IMR-90 (cell line): ENCODE results near the gene PPP6R3. TPM values are rescaled to one million over a fixed set of nuclear protein-coding genes. Genes with fewer than 3 reads are reported as not detected.
A peak's percentile ranks its signal among the peaks of the same experiment; 100 is the strongest.

ENCODE experiments used
- ATAC-seq: fragments of 200-7000 bp; cut with Tn5 transposase; 2 replicates; pipeline ENCODE4 v1.9.1; 2020; ENCODE audit warnings: low read depth, mild to moderate bottlenecking, moderate library complexity
- BruUV-seq: library from RNA; stranded (reverse); fragments of 400-500 nt; replicated peaks from 2 replicates; lab custom pipeline; 2021; lab: Mats Ljungman, UMichigan
- CTCF ChIA-PET: fragments of 300-600 bp; formaldehyde crosslinking; extraction: SDS; loops from one replicate; lab custom pipeline; 2021; ENCODE audit warnings: antibody characterized with exemption; lab: Yijun Ruan, JAX
- POLR2A ChIA-PET: fragments of 300-600 bp; sonication (Branson Sonifier 250); formaldehyde crosslinking; loops from one replicate; lab custom pipeline; 2022; ENCODE audit warnings: antibody characterized with exemption; ENCODE audit not compliant: unreplicated experiment; lab: Charles Lee
- DNase-seq: peaks from one replicate; pipeline ENCODE4 v3.0.0; 2013
- H2AFZ ChIP-seq: replicated peaks from 2 replicates; pipeline ENCODE3; 2013; ENCODE audit warnings: low read length, mild to moderate bottlenecking; ENCODE audit not compliant: poor library complexity
- H2AK5ac ChIP-seq: 2 replicates; pipeline ENCODE4 v1.6.1; 2013; ENCODE audit warnings: low read depth, low read length, inconsistent platforms
- H2AK9ac ChIP-seq: replicated peaks from 2 replicates; pipeline ENCODE3; 2013; ENCODE audit warnings: mild to moderate bottlenecking, low read depth, low read length, moderate library complexity; ENCODE audit not compliant: poor library complexity
- H2BK120ac ChIP-seq: 2 replicates; pipeline ENCODE4 v1.6.1; 2013; ENCODE audit warnings: low read depth, low read length, inconsistent platforms
- H2BK15ac ChIP-seq: 3 replicates; pipeline ENCODE4 v1.6.1; 2013; ENCODE audit warnings: low read depth, low read length, inconsistent platforms
- H2BK20ac ChIP-seq: 2 replicates; pipeline ENCODE4 v1.6.1; 2013; ENCODE audit warnings: low read depth, mild to moderate bottlenecking, inconsistent platforms, low read length, moderate library complexity
- H2BK5ac ChIP-seq: 2 replicates; pipeline ENCODE4 v1.6.1; 2013; ENCODE audit warnings: mild to moderate bottlenecking, low read depth, low read length, inconsistent platforms; ENCODE audit not compliant: poor library complexity, severe bottlenecking
- H3K14ac ChIP-seq: replicated peaks from 2 replicates; pipeline ENCODE4 v1.6.1; 2013; ENCODE audit warnings: low read depth, low read length, inconsistent platforms
- H3K18ac ChIP-seq: 2 replicates; pipeline ENCODE4 v1.6.1; 2013; ENCODE audit warnings: low read depth, low read length, control low read depth
- H3K23ac ChIP-seq: 2 replicates; pipeline ENCODE4 v1.6.1; 2013; ENCODE audit warnings: low read depth, low read length, inconsistent platforms
- H3K27ac ChIP-seq: 2 replicates; pipeline ENCODE4 v1.5.1; 2013; ENCODE audit warnings: mild to moderate bottlenecking, control low read depth, low read length; ENCODE audit not compliant: insufficient read depth
- H3K27me3 ChIP-seq: 2 replicates; pipeline ENCODE4 v1.6.1; 2013; ENCODE audit warnings: low read length; ENCODE audit not compliant: control insufficient read depth, insufficient read depth
- H3K36me3 ChIP-seq: 2 replicates; pipeline ENCODE4 v1.6.1; 2013; ENCODE audit warnings: low read length, mixed read lengths; ENCODE audit not compliant: control insufficient read depth, insufficient read depth
- H3K4ac ChIP-seq: 2 replicates; pipeline ENCODE4 v1.6.1; 2013; ENCODE audit warnings: low read depth, low read length, inconsistent platforms
- H3K4me1 ChIP-seq: 2 replicates; pipeline ENCODE4 v1.6.1; 2013; ENCODE audit warnings: low read length, mixed read lengths; ENCODE audit not compliant: control insufficient read depth, insufficient read depth
- H3K4me2 ChIP-seq: 2 replicates; pipeline ENCODE4 v1.6.1; 2013; ENCODE audit warnings: low read depth, mild to moderate bottlenecking, control low read depth, low read length, moderate library complexity
- H3K4me3 ChIP-seq: 2 replicates; pipeline ENCODE4 v1.5.1; 2013; ENCODE audit warnings: low read depth, mild to moderate bottlenecking, control low read depth, low read length, moderate library complexity; ENCODE audit not compliant: insufficient read depth
- H3K56ac ChIP-seq: 2 replicates; pipeline ENCODE4 v1.6.1; 2013; ENCODE audit warnings: low read length, inconsistent platforms; ENCODE audit not compliant: insufficient read depth; ENCODE audit errors: extremely low read depth
- H3K79me1 ChIP-seq, 2 experiments: 2 replicates each; pipeline ENCODE4 v1.6.1; 2013; ENCODE audit warnings: low read length in 2 of 2, inconsistent platforms in 1 of 2, low read depth in 1 of 2
- H3K9ac ChIP-seq: 2 replicates; pipeline ENCODE4 v1.6.1; 2013; ENCODE audit warnings: low read depth, low read length, control low read depth
- H3K9me1 ChIP-seq: 2 replicates; pipeline ENCODE4 v1.6.1; 2013; ENCODE audit warnings: low read length, inconsistent platforms; ENCODE audit not compliant: insufficient read depth
- H3K9me3 ChIP-seq: 2 replicates; pipeline ENCODE4 v1.6.1; 2013; ENCODE audit warnings: low read length; ENCODE audit not compliant: control insufficient read depth, insufficient read depth
- H4K20me1 ChIP-seq: 2 replicates; pipeline ENCODE4 v1.6.1; 2013; ENCODE audit warnings: low read length, inconsistent platforms; ENCODE audit not compliant: insufficient read depth
- H4K5ac ChIP-seq: 2 replicates; pipeline ENCODE4 v1.6.1; 2013; ENCODE audit warnings: mild to moderate bottlenecking, low read depth, low read length, control low read depth
- H4K8ac ChIP-seq, 2 experiments: 2 replicates each; pipeline ENCODE4 v1.6.1; 2013; ENCODE audit warnings: low read depth in 2 of 2, low read length in 2 of 2, control low read depth in 1 of 2, inconsistent platforms in 1 of 2
- H4K91ac ChIP-seq: 2 replicates; pipeline ENCODE4 v1.6.1; 2013; ENCODE audit warnings: low read depth, low read length, inconsistent platforms; ENCODE audit not compliant: insufficient read depth
- BHLHE40 ChIP-seq: fragments of 150-350 bp; IDR thresholded peaks from 2 replicates; pipeline ENCODE4 v1.6.1; 2016; ENCODE audit warnings: mild to moderate bottlenecking, low read depth, low read length
- CEBPB ChIP-seq: IDR thresholded peaks from 2 replicates; pipeline ENCODE4 v1.6.1; 2012; ENCODE audit warnings: low read depth, low read length, improper control_type of control experiment
- CHD1 ChIP-seq: IDR thresholded peaks from 2 replicates; pipeline ENCODE4 v1.6.1; 2012; ENCODE audit warnings: low read depth, low read length, improper control_type of control experiment
- FOS ChIP-seq: fragments of 150-350 bp; IDR thresholded peaks from 2 replicates; pipeline ENCODE4 v1.6.1; 2016; ENCODE audit warnings: low read depth, low read length
- MAFK ChIP-seq: IDR thresholded peaks from 2 replicates; pipeline ENCODE4 v1.6.1; 2012; ENCODE audit warnings: low read depth, low read length, improper control_type of control experiment
- MAZ ChIP-seq: IDR thresholded peaks from 2 replicates; pipeline ENCODE4 v1.6.1; 2012; ENCODE audit warnings: low read depth, mild to moderate bottlenecking, low read length, improper control_type of control experiment, moderate library complexity, borderline replicate concordance
- MXI1 ChIP-seq: IDR thresholded peaks from 2 replicates; pipeline ENCODE4 v1.6.1; 2012; ENCODE audit warnings: low read depth, mild to moderate bottlenecking, low read length, moderate library complexity, borderline replicate concordance
- NFE2L2 ChIP-seq: fragments of 150-350 bp; IDR thresholded peaks from 2 replicates; pipeline ENCODE4 v1.6.1; 2016; ENCODE audit warnings: low read depth, mild to moderate bottlenecking, low read length
- POLR2A ChIP-seq: IDR thresholded peaks from 2 replicates; pipeline ENCODE4 v1.6.1; 2012; ENCODE audit warnings: mild to moderate bottlenecking, low read depth, low read length
- RAD21 ChIP-seq: IDR thresholded peaks from 2 replicates; pipeline ENCODE4 v1.6.1; 2012; ENCODE audit warnings: low read length, improper control_type of control experiment
- RCOR1 ChIP-seq: IDR thresholded peaks from 2 replicates; pipeline ENCODE4 v1.6.1; 2012; ENCODE audit warnings: mild to moderate bottlenecking, low read length, improper control_type of control experiment; ENCODE audit not compliant: insufficient replicate concordance
- RFX5 ChIP-seq: IDR thresholded peaks from 2 replicates; pipeline ENCODE4 v1.8.0; 2012; ENCODE audit warnings: low read depth, mild to moderate bottlenecking, low read length, moderate library complexity
- SMC3 ChIP-seq: fragments of 150-350 bp; IDR thresholded peaks from 2 replicates; pipeline ENCODE4 v1.6.1; 2016; ENCODE audit warnings: low read depth, mild to moderate bottlenecking, antibody characterized with exemption, low read length, moderate library complexity
- WGBS, 2 experiments: methylation state at CpG; one replicate each; pipeline versions ENCODE4 v1.1.5 to v1.1.7; 2013; ENCODE audit warnings: missing lambda C conversion rate in 2 of 2; ENCODE audit not compliant: insufficient read length in 1 of 2; ENCODE audit errors: extremely low coverage in 2 of 2; 5-methylcytosine and 5-hydroxymethylcytosine counted together
- dilution Hi-C: fragments of 300-500 bp; cut with HindIII; formaldehyde crosslinking; loops from one replicate; pipeline ENCODE4 v1.14.3; 2018; ENCODE audit warnings: low sequenced_read_pairs; ENCODE audit not compliant: unreplicated experiment
- in situ Hi-C: fragments of 300-500 bp; cut with MboI; formaldehyde crosslinking; loops from 3 replicates; pipeline ENCODE4 v1.14.3; 2019; ENCODE audit warnings: low sequenced_read_pairs, inconsistent platforms, mixed read lengths
- intact Hi-C: fragments of 100-400 bp; cut with micrococcal nuclease; formaldehyde crosslinking; loops from 2 replicates; pipeline ENCODE4 v1.10.0; 2022
- polyA plus RNA-seq, 3 experiments: library from polyadenylated mRNA; depleted of rRNA; stranded (reverse); fragments of >200 nt; gene quantifications; 2 replicates each; pipeline ENCODE4 v1.2.3, GENCODE V29; 2012; ENCODE audit warnings: low replicate concordance in 1 of 3
- total RNA-seq: library from RNA; depleted of rRNA; stranded (reverse); fragments of >200 nt; gene quantifications from 2 replicates; pipeline ENCODE4 v1.2.3, GENCODE V29; 2012
- TF ChIP-seq, protein P1 (sequence below): fragments of 150-350 bp; IDR thresholded peaks from 2 replicates; pipeline ENCODE4 v1.6.1; 2017; ENCODE audit warnings: mild to moderate bottlenecking, antibody characterized with exemption, low read length, low read depth
- TF ChIP-seq, protein P2 (sequence below): fragments of 150-350 bp; IDR thresholded peaks from 2 replicates; pipeline ENCODE4 v1.6.1; 2016; ENCODE audit warnings: low read depth, mild to moderate bottlenecking, low read length, moderate library complexity, borderline replicate concordance
- TF ChIP-seq, protein P3 (sequence below): conservative IDR thresholded peaks from 2 replicates; pipeline ENCODE4 v1.5.1; 2012; ENCODE audit warnings: mild to moderate bottlenecking, low read depth, low read length, improper control_type of control experiment

The PPP6R3 gene
- total and polyA plus RNA-seq, 2 of the 4 experiments (the other 2 are of a cell fraction) = 29.0 to 123 TPM

DNA sequence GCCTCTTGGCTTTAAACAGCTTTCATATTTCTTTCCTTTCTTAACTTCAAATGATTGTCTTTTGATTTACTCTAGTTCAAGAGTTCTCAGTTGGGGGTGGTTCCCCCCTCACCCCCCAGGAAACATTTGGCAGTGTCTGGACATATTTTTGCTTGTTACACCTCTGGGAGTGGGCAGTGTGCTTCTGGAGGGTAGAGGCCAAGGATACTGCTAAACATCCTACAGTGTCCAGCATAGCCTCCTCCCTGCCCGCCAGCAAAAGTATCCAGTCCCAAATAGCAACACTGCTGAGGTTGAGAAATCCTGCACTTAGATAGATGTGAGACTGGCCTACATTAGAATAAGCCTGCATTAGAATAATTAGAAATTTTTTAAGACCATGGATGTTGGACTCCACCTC lies 3.2 kb downstream of the PPP6R3 start:
- Histone ChIP-seq H2AFZ (no peak overlapping the region), H4K8ac (no peak overlapping the region), H3K4me3 (no peak overlapping the region), H3K36me3 (peaks cover 2% of the 10 kb centered on the region; the same call in 1 of the 2 replicates), H3K14ac (no peak overlapping the region), H3K23ac (no peak overlapping the region), H3K9ac (no peak overlapping the region), H3K4me1 (peaks cover 11% of the 10 kb centered on the region), H3K9me3 (no peaks in the 10 kb centered on the region), H2AK5ac (no peak overlapping the region), H4K5ac (no peak overlapping the region), H3K79me1 (peaks cover 0 to 49% of the 10 kb centered on the region in 2 experiments; a peak in 2 of 4 replicates), H2BK15ac (no peak overlapping the region), H2BK120ac (no peak overlapping the region), H4K20me1 (peaks cover 75% of the 10 kb centered on the region), H3K27me3 (no peaks in the 10 kb centered on the region), H2BK20ac (no peak overlapping the region), H2AK9ac (no peak overlapping the region), H3K4ac (no peak overlapping the region), H3K27ac (no peak overlapping the region), H3K9me1 (peaks cover 16% of the 10 kb centered on the region), H4K91ac (no peak overlapping the region), H3K4me2 (no peak overlapping the region), H2BK5ac (no peak overlapping the region), H3K18ac (no peak overlapping the region), H3K56ac (no peak overlapping the region)
- TF ChIP-seq BHLHE40 (no peak), FOS (no peak), MAFK (no peak), RAD21 (no peak), MAZ (no peak), SMC3 (no peak), RFX5 (no peak), CEBPB (no peak), NFE2L2 (no peak), RCOR1 (no peak), MXI1 (no peak), POLR2A (no peak), CHD1 (no peak)
- TF ChIP-seq, protein P1, sequence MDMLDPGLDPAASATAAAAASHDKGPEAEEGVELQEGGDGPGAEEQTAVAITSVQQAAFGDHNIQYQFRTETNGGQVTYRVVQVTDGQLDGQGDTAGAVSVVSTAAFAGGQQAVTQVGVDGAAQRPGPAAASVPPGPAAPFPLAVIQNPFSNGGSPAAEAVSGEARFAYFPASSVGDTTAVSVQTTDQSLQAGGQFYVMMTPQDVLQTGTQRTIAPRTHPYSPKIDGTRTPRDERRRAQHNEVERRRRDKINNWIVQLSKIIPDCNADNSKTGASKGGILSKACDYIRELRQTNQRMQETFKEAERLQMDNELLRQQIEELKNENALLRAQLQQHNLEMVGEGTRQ = no peak
- TF ChIP-seq, protein P2, sequence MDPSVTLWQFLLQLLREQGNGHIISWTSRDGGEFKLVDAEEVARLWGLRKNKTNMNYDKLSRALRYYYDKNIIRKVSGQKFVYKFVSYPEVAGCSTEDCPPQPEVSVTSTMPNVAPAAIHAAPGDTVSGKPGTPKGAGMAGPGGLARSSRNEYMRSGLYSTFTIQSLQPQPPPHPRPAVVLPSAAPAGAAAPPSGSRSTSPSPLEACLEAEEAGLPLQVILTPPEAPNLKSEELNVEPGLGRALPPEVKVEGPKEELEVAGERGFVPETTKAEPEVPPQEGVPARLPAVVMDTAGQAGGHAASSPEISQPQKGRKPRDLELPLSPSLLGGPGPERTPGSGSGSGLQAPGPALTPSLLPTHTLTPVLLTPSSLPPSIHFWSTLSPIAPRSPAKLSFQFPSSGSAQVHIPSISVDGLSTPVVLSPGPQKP = no peak
- TF ChIP-seq, protein P3, sequence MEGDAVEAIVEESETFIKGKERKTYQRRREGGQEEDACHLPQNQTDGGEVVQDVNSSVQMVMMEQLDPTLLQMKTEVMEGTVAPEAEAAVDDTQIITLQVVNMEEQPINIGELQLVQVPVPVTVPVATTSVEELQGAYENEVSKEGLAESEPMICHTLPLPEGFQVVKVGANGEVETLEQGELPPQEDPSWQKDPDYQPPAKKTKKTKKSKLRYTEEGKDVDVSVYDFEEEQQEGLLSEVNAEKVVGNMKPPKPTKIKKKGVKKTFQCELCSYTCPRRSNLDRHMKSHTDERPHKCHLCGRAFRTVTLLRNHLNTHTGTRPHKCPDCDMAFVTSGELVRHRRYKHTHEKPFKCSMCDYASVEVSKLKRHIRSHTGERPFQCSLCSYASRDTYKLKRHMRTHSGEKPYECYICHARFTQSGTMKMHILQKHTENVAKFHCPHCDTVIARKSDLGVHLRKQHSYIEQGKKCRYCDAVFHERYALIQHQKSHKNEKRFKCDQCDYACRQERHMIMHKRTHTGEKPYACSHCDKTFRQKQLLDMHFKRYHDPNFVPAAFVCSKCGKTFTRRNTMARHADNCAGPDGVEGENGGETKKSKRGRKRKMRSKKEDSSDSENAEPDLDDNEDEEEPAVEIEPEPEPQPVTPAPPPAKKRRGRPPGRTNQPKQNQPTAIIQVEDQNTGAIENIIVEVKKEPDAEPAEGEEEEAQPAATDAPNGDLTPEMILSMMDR = no peak
- BruUV-seq = TSS peak; percentile 10
- in situ Hi-C loops = no loop called here
- DNase-seq (no peak), ATAC-seq (no peak)
- POLR2A ChIA-PET = no interaction called here
- dilution Hi-C loops = no loop called here
- CTCF ChIA-PET = no interaction called here
- intact Hi-C loops = loop anchor here (5.0 to 10.0 kb wide), 2 partner anchors 44 to 111 kb away; no protein-coding TSS in a partner anchor
- whole genome bisulfite sequencing, 2 experiments = no CpG with 5 or more reads among the region's 1 CpG
